Stimulated activated CD4-positive, alpha-beta T cell treated with anti-CD3 and anti-CD28 coated beads, TNF-alpha, amount 100 ng/mL, for 24 hours (primary cell): ENCODE data around the gene E2F3.
"Not testable (repeated sequence)": the region's sequence is repeated elsewhere in the genome, so short reads cannot be mapped to it uniquely, and the experiment has no call there.

Source experiments
- DNase-seq, 3 experiments: peaks; one replicate each; pipeline ENCODE4 v3.0.0-alpha.2; 2020; ENCODE audit warnings: low read depth in 3 of 3

E2F3 gene

DNA sequence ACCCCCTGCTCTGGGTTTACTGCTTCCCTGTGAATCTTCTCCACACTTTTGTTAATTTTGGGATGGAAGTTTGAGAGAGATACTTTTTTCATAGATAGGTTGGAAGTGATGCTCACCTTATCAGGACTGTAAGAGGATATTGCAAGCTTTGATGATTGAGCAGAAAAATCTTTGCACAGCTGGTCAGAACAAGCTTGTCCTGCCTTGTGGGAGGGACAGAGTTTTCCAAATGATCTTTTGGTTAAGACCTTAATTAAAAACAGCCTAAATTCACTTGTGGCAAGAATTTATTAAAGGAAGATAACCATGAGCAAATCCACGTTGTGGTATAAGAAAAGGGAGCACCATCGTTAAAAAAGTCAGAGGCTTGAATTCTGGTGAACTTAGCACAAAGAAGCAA lies 32.2 kb downstream of the E2F3 start:
- no peak for DNase-seq

GRCh38 chr6:20434766-20435165 lies 33.1 kb downstream of the E2F3 start:
- no peak for DNase-seq

DNA sequence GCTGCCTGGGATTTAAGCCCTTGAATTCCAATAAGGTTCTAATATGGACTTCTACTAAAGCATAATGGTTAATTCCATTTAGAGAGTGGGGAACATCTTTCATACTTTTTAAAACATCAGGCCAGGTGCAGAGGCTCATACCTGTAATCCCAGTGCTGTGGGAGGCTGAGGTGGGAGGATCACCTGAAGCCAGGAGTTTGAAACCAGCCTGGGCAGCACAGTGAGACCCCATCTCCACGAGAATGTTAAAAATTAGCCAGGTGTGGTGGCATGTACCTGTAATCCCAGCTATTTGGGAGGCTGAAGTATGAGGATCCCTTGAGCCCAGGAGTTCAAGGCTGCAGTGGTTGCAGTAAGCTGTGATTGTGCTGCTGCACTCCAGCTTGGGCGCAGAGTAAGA lies 35.0 kb downstream of the E2F3 start:
- no peak for DNase-seq

- no peak for DNase-seq
These were observed 36.0 kb downstream of the E2F3 start for GRCh38 chr6:20437639-20438038.

DNA sequence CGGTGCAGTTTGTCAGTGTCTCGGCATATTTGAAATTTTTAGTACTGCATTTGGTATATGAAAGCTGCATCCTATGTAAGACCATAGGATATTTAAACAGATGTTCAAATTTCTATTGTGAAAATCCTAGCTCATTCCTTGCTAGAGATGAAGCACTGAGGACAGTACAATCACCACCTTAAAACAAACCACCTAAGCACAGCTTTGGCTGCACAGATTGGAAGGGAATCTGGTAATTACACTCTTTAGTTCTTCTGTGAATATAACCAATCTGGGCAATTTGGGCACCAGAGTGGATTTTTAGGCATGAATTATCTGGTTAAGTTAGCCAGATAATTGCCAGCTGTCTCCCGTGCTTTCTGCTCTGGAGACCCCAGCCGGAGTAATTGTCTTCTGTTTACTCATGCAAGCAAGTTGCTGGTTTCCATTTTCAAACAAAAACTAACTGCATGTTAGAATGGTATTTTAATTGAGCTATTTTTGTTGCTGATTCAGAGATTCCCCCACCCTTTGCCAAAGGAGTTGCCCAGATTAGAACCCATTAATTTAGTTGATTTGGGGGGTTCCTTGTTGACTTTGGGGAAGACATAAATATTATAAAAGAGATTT lies 36.9 kb downstream of the E2F3 start:
- no peak for DNase-seq

- no peak for DNase-seq
These were observed 37.9 kb downstream of the E2F3 start for GRCh38 chr6:20439558-20439957.

GRCh38 chr6:20440296-20440695 lies 38.6 kb downstream of the E2F3 start:
- DNase-seq = no peak

GRCh38 chr6:20441236-20441635 lies 39.6 kb downstream of the E2F3 start:
- DNase-seq = no peak

GRCh38 chr6:20441921-20442320 lies 40.2 kb downstream of the E2F3 start:
- DNase-seq = no peak

DNA sequence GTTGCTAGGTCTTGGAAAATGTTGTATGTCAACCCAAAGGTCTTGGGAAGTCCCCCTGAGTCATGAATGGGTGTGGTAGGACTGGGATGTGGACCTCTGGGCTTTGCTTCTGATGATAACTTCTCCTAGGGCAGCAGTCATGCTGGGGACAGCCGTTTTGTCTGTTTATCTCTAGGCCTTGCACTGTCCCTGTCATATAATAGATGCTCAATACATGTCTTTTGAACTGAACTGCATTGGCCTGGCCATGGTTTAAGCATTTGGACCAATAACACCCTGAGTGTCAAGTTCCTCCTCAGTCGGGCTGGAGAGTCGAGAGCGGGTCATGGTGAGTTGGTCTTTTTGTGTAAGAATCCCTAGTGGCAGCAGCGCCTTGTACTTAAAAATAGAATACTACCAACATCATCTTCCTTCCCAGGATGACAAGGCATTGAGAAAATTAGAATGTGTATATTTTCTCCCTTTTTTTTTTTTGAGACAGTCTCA lies 43.1 kb downstream of the E2F3 start:
- no peak for DNase-seq

DNA sequence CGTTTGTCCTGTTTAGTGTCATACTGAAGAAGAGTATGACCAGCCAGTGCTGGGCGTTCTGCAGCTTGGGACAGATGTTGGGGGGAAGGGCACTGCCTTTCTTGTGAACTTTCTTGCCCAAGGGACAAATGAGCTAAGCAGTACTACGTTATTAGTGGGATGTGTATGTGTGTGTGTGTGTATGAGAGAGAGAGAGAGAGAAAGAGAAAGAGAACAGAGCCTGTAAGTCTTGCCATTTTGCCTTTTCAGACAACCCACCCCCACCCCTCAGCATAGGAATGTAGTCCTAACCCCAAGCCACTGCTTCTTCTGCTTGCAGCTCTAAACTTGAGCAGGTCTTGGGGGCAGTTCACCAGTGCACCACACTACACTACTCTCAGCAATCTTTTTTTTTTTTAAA lies 45.5 kb downstream of the E2F3 start:
- no peak for DNase-seq

GRCh38 chr6:20447581-20448132 lies 46.0 kb downstream of the E2F3 start:
- DNase-seq = no peak

- DNase-seq = no peak
These were observed 47.1 kb downstream of the E2F3 start for GRCh38 chr6:20448828-20449227.

GRCh38 chr6:20454204-20454824 lies 52.6 kb downstream of the E2F3 start:
- DNase-seq = no peak

DNA sequence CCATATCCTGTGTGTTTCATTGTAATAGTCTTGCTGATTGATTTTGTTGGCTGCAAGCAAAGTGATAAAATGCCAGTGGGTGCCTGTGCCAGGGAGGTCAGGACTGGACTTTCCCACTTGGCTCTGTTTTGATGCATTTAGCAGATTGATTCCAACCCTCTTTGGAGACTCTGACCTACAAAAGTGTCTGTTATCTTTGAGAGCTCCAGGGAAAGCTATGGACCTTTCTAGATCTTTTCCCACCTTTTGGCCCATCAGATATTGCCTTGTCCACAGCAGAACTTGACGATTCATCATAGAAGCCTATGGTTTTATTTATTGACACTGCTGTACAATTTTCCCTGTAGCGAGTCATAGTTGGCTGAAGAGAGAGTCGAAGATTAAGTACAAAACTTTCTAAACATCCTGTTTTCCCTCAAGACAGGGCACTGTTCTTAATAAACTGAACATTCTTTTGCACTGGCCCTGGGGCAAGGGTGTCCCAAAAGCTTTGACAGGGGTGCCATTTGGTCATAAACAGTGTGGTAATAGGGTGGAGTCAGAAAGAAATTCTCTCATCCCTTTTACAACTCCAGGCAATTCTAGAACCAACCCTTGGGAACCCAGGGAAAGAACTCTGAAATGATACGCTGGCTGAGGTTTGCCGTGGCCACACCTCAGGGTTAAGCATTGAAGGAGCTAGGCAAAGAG lies 53.7 kb downstream of the E2F3 start:
- no peak for DNase-seq

DNA sequence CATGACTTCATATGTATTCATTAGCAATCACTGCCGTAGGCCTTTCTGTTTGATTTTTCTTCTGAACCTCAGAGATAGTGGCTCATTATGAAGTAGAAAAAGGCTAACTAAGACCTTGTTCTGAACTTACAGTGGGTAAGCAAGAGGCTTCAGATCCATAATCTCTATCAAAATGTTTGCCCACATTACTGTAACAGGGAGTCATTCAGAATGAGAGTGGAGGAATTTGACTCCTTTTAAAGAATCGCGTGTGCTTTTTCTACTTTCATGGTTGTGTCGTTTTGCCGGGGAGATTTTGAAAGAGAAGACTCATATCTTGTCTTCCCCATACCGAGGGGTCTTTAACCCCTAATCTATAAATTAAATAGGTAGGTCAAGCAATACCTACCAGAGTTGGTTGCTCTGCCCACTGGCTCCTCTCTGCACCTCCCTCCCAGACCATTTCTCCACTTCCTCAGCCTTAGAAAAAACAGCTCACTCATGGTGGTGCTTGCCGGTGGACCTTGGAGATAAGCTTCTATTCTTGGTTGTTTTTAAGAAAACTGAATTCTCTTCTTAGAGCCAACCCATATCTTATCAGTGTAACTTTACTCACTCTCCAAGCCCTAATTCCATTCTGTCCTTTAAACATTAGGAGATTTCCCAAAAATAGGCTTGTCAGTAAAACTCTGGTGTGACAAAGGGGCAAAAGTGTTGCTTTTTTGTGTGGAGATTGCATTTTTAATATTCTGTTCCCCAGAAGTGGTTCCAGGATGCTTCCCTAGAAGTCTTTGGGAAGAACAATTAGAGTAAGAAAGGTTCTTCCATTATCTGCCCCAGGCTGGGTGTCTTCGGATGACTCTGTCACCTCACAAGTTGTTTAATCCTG lies 56.6 kb downstream of the E2F3 start:
- no peak for DNase-seq

- no peak for DNase-seq
These were observed 58.0 kb downstream of the E2F3 start for GRCh38 chr6:20459682-20460081.

DNA sequence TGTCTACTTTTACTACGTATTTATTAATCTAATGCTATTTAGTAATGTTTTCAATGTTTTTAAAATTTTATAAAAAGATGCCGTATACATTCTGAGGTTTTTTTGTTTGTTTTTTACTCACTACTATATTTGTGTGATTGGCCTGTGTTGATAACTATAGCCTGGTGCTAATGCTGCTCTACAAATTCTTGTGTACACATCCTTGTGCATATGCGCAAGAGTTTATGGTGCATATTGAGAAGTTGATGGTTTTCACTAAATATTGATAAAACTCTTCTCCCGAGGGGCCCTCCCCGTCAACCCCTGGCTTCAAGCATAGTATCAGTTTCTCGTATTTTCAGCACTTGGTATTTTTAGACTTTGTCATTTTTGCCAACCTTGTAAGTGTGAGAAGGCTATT lies 59.9 kb downstream of the E2F3 start:
- no peak for DNase-seq

- DNase-seq = no peak
These were observed 61.7 kb downstream of the E2F3 start for GRCh38 chr6:20463396-20463795.

DNA sequence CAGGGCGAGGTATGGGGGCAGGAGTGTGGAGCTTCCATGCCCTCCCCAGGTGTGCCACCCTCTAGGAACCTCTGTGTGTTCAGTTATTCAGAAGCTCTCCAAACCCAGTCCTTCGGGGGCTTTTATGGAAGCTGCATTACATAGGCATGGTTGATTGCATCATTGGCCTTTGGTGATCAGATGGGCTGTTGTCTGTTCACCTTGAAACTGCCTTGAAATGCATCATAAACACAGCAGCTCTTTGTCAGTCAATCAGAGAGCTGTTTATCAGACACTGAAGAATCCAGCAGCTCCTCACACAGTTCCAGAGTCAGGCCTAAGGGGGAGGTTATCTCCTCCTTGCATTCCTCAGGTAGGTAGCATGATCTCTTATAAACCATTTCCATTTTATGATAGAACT lies 62.4 kb downstream of the E2F3 start:
- DNase-seq = no peak

- DNase-seq = no peak
These were observed 63.2 kb downstream of the E2F3 start for GRCh38 chr6:20464847-20465246.

GRCh38 chr6:20465616-20466015 lies 63.9 kb downstream of the E2F3 start:
- DNase-seq = not testable (repeated sequence)
